IgD-negative memory B cell (primary cell): ENCODE measurements around the gene UNC79. TPM values are rescaled to one million over a fixed set of nuclear protein-coding genes. Genes with fewer than 3 reads are reported as not detected.

ENCODE experiments used
- H3K27ac Mint-ChIP-seq, 3 donors: one replicate each; pipeline ENCODE4 v1.8.0; 2020 to 2022; ENCODE audit warnings: mild to moderate bottlenecking in 3 of 3, mixed read lengths in 3 of 3, moderate library complexity in 1 of 3
- H3K27me3 Mint-ChIP-seq: one replicate; pipeline ENCODE4 v1.8.0; 2021; ENCODE audit warnings: mixed read lengths
- H3K36me3 Mint-ChIP-seq: one replicate; pipeline ENCODE4 v1.8.0; 2020; ENCODE audit warnings: mild to moderate bottlenecking, mixed read lengths
- H3K4me1 Mint-ChIP-seq, 3 donors: one replicate each; pipeline ENCODE4 v1.8.0; 2020 to 2022; ENCODE audit warnings: mixed read lengths in 3 of 3, mild to moderate bottlenecking in 1 of 3
- H3K4me3 Mint-ChIP-seq, 4 donors: one replicate each; pipeline ENCODE4 v1.8.0; 2020 to 2022; ENCODE audit warnings: mild to moderate bottlenecking in 4 of 4, mixed read lengths in 4 of 4, moderate library complexity in 3 of 4
- H3K9me3 Mint-ChIP-seq, 3 donors: one replicate each; pipeline ENCODE4 v1.8.0; 2020 to 2021; ENCODE audit warnings: mixed read lengths in 3 of 3, mild to moderate bottlenecking in 1 of 3
- polyA plus RNA-seq: library from polyadenylated mRNA; unstranded; fragments of 300-500 nt; fragmentation: Illumina TruSeq; gene quantifications from one replicate; pipeline ENCODE4 v1.2.3, GENCODE V29; 2021

The UNC79 gene
- polyA plus RNA-seq, 1 donor from 2014 or later = not detected

DNA sequence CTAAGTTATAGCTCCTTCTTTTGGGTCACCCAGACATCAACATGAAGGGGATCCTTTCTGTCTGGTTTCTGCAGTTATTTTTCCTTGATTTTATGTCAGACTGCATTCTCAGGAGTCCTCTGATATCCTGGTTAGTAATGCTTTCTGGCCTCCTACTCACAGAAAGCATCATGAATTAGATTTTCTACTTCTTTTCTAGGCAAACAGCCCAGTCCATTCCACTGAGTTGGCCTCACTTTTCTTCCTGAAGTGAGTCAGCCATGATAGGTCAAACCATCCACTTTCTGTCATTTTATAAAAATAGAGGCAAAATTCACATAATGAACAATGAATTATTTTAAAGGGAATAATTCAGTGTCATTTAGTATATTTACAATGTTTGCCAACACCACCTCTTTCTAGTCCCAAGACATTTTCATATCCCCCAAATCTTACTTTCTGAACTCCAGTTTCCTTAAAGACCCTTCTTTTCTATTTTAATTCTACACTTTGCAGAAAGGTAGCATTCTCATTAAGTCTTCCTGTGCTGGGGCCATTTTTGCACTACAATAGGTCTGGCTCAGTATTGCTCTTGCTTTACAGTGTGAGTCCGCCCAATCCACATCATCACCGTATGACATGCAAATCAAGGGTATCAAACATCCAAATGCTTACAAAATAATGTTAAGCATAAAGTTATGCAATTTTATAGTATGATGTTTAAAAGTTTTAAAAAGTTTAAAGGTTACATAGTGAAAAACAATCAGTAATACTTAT lies 95.1 kb downstream of the UNC79 start:
- H3K9me3 Mint-ChIP-seq = peaks cover 2 to 9% (median 9%) of the 10 kb centered on the region in 3 donors
- H3K27ac Mint-ChIP-seq = no peak overlapping the region
- H3K27me3 Mint-ChIP-seq = peaks cover 1% of the 10 kb centered on the region
- H3K4me1 Mint-ChIP-seq = peaks cover 0 to 10% (median 3%) of the 10 kb centered on the region in 3 donors
- no peak overlapping the region for H3K4me3 Mint-ChIP-seq
- peaks cover 2% of the 10 kb centered on the region for H3K36me3 Mint-ChIP-seq

DNA sequence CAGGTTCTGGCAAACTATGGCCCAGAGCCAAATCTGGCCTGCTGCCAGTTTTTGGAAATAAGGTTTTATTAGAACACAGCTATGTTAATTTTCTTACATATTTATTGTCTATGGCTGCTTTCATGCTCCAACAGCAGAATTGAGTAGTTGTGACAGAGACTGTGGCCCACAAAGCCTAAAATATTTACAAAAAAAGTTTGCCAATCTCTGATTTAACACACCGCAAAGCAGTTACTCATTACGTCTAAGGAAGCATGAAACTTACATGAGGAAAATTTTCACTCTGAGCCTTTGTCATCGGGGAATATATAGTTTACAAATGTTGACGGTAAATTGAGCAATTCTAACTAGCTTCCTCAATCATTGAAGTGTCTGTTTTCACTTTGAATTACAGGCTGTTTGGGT lies 96.5 kb downstream of the UNC79 start:
- peaks cover 0 to 10% (median 3%) of the 10 kb centered on the region in 3 donors for H3K4me1 Mint-ChIP-seq
- H3K27ac Mint-ChIP-seq = no peak overlapping the region
- H3K36me3 Mint-ChIP-seq = no peaks in the 10 kb centered on the region
- peaks cover 1% of the 10 kb centered on the region for H3K27me3 Mint-ChIP-seq
- H3K4me3 Mint-ChIP-seq = peak overlapping the region in 1 of 4 donors; percentile 25
- H3K9me3 Mint-ChIP-seq = peaks cover 0 to 6% (median 0%) of the 10 kb centered on the region in 3 donors

DNA sequence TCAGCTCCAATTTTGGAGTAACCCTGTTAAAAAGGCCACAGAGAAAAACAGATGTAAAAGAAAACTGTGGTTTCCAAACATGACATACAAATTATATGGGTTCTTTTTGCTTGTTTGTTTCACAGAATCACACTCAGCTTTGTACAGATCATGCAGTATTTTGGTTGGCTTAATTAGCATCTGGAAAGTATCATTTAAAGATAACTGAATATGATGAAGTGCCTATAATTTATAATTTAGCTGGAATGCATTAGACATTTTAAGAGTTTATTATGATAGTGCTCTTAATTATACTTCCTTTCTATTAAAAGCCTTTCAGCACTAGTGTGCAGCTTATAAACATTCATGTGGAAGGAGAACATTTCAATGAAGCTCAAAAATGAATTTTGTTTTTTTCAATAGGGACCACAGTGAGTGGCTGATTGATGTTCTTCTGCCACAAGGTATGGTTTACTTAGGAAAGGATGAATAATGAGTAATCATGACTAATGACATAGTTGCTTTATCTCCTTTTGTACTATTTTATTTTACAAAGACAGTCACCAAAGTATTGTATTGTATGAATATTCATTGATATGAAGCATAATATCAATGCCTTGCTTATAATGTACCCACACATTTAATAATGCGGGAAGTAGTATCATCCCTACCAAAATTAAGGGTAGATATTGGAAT lies 98.3 kb downstream of the UNC79 start:
- Mint-ChIP-seq H3K4me1 (peaks cover 7 to 20% (median 15%) of the 10 kb centered on the region in 3 donors), H3K4me3 (no peak overlapping the region), H3K27me3 (peaks cover 1% of the 10 kb centered on the region), H3K36me3 (no peaks in the 10 kb centered on the region), H3K9me3 (peaks cover 0 to 2% (median 0%) of the 10 kb centered on the region in 3 donors), H3K27ac (no peak overlapping the region)

DNA sequence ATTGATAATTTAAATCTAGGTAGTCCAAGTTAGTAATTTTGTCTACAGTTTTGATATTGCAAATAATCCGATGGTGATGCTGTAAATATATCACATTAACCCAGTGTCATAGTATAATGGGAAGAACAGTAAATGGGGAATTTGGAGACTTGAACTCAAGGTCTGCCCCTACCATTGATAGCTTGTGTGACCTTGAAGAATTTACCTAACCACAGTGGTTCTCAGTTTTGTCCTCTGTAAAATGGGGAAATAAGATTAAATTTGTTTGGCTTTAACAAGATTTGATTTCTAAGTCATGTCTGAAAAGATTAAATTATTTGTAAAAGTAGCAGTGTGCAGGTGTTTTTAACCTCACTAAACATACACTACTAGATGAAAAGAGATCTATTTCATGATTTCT lies 100.9 kb downstream of the UNC79 start:
- no peak overlapping the region for H3K4me3 Mint-ChIP-seq
- H3K4me1 Mint-ChIP-seq = peaks cover 8 to 22% (median 21%) of the 10 kb centered on the region in 3 donors
- H3K27me3 Mint-ChIP-seq = peaks cover 1% of the 10 kb centered on the region
- H3K27ac Mint-ChIP-seq = peak overlapping the region in 1 of 3 donors; percentile 33
- no peaks in the 10 kb centered on the region for H3K36me3 Mint-ChIP-seq
- no peaks in the 10 kb centered on the region for H3K9me3 Mint-ChIP-seq

DNA sequence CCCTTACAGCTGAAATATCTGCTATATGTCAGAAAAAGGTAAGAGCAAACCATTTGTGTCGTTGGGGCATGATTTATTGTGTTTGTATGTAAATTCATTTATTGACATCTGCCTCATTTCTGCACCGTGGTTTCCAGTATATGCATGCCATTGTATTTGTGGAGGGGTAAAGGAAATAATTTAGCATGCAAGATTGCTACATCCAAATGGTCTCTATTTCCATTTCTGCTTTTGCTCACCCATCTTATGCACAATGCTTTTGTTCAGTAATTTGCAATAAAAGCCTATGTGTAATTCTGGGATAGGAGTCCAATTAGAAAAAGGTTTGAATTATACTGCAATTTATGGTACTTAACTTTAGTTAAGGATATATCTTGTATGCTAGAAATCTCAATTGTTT lies 101.8 kb downstream of the UNC79 start:
- Mint-ChIP-seq H3K27me3 (peaks cover under 1% of the 10 kb centered on the region), H3K9me3 (no peaks in the 10 kb centered on the region), H3K4me1 (peaks cover 8 to 20% (median 16%) of the 10 kb centered on the region in 3 donors), H3K27ac (no peak overlapping the region), H3K4me3 (no peak overlapping the region), H3K36me3 (no peaks in the 10 kb centered on the region)

DNA sequence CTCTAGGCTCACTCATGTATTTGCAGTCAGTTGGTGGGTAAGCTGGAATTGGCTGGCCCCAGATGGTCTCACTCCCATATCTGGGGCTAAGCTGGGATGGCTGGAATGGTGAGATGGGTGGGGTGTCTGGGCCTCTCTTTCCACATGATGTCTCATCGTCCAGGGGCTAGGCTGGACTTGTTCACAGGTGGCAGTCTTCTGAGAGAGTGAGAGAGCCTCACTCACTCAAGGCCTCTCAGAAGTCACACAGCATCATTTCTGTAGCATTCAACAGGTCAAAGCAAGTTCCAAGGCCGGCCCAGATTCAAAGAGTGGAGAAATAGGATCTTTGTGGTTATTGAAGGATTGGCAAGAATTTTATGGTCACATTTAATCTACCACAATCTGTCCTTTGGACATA lies 102.7 kb downstream of the UNC79 start:
- Mint-ChIP-seq H3K9me3 (no peaks in the 10 kb centered on the region), H3K27me3 (no peaks in the 10 kb centered on the region), H3K36me3 (no peaks in the 10 kb centered on the region), H3K27ac (peak overlapping the region in 1 of 3 donors; percentile 8), H3K4me3 (peak overlapping the region in 1 of 4 donors; percentile 19), H3K4me1 (peaks cover 8 to 20% (median 15%) of the 10 kb centered on the region in 3 donors)

DNA sequence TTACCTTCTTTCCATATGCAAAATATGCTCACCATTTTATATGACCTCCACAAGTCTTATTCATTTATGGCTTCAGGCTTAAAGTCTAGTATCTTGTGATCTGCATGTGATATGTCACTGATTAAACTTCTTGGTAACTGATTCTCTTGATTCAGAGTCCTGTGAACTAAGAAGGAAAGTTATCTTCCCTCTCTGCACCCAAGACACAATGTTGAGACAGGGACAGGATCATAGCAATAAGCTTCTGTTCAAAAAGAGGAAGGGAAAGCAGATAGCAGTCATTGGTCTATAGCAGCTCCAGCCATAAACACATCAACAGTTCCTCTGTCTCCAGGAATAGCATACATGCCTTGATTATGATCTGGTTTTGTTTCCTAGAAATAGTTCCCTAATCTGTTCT lies 103.1 kb downstream of the UNC79 start:
- Mint-ChIP-seq H3K4me3 (peak overlapping the region in 2 of 4 donors; percentile 6 to 19), H3K27me3 (no peaks in the 10 kb centered on the region), H3K9me3 (no peaks in the 10 kb centered on the region), H3K27ac (peak overlapping the region in 1 of 3 donors; percentile 8), H3K4me1 (peaks cover 8 to 20% (median 15%) of the 10 kb centered on the region in 3 donors), H3K36me3 (no peaks in the 10 kb centered on the region)

DNA sequence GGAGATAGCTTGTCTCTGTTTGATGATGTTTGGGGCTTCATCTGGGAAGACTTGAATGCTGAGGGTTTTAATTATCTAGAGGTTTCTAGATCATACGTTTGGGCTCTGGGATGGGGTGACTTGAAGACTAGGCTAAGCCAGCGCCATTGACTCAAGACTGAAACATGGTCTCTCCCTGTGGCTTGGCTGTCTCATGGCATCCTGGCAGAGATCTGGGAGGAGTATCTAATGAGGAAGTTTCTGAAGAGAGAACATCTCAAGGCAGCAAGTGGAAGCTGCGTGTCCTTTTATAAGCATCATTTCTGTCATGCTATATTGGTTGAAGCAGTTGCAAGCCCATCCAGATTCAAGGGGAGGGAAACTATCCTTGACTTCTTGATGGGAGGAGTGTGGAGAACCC lies 104.8 kb downstream of the UNC79 start:
- Mint-ChIP-seq H3K4me1 (peaks cover 8 to 20% (median 11%) of the 10 kb centered on the region in 3 donors), H3K27ac (no peak overlapping the region), H3K27me3 (no peaks in the 10 kb centered on the region), H3K9me3 (no peaks in the 10 kb centered on the region), H3K4me3 (no peak overlapping the region), H3K36me3 (no peaks in the 10 kb centered on the region)

DNA sequence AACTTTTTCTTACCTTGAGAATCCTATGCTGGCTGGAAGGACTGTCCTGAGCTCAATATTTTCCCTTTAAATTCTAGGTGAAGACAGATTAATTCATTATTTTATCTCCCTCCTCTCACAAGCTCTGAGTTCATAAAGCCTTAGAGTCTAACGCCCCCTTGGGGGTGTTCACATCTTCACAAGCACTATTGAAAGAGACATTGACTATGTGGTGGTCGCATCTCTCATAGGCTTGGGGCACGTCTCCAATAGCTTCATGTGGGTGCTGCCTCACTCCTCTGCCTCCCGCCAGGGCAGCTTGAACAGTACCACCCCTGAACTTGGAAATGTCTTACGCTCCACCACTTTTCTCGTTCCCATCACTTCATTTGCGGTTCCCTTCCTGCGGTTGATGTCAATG lies 106.2 kb downstream of the UNC79 start:
- H3K4me1 Mint-ChIP-seq = peaks cover 8 to 20% (median 11%) of the 10 kb centered on the region in 3 donors
- H3K9me3 Mint-ChIP-seq = no peaks in the 10 kb centered on the region
- H3K27me3 Mint-ChIP-seq = no peaks in the 10 kb centered on the region
- no peak overlapping the region for H3K27ac Mint-ChIP-seq
- no peak overlapping the region for H3K4me3 Mint-ChIP-seq
- H3K36me3 Mint-ChIP-seq = no peaks in the 10 kb centered on the region

DNA sequence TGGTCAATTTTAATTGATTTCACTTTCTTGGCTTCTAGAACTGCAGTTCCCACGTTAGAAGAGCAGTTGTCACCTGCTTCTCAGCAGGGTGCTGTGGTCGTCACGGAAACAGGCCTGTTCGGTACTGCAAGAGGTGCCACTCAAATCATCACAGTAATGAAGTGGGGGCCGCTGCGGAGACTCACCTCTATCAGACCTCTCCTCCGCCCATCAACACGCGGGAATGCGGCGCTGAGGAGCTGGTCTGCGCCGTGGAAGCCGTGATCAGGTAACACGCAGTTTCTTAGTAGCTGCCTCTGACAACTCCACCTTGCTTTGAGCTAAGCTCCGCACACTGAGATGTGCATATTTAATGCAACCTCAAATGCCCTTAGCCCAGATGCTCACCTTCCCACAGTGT lies 107.2 kb downstream of the UNC79 start:
- Mint-ChIP-seq H3K27me3 (no peaks in the 10 kb centered on the region), H3K4me3 (no peak overlapping the region), H3K36me3 (no peaks in the 10 kb centered on the region), H3K4me1 (peaks cover 6 to 15% (median 8%) of the 10 kb centered on the region in 3 donors), H3K9me3 (no peaks in the 10 kb centered on the region), H3K27ac (no peak overlapping the region)

DNA sequence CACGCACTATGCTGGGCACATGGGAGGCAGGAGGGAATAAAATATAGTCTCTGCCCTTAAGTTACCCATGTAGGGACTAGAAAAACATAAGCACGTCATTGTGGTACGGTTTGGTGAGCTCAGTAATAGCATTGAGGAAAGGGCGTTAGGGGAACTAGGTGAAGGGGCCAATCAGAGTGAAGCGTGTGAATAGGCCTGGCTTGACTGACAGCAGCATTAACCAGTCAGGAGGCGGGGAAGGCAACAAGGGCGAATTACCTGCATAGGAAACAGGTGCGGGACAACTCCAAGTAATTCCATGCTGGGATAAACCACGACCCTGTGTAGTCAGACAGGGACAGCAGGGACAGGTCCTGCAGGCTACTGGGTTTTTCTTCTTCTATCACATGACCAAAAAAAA lies 107.7 kb downstream of the UNC79 start:
- Mint-ChIP-seq H3K4me3 (no peak overlapping the region), H3K27me3 (no peaks in the 10 kb centered on the region), H3K9me3 (no peaks in the 10 kb centered on the region), H3K36me3 (no peaks in the 10 kb centered on the region), H3K4me1 (peaks cover 6 to 14% (median 7%) of the 10 kb centered on the region in 3 donors), H3K27ac (no peak overlapping the region)

DNA sequence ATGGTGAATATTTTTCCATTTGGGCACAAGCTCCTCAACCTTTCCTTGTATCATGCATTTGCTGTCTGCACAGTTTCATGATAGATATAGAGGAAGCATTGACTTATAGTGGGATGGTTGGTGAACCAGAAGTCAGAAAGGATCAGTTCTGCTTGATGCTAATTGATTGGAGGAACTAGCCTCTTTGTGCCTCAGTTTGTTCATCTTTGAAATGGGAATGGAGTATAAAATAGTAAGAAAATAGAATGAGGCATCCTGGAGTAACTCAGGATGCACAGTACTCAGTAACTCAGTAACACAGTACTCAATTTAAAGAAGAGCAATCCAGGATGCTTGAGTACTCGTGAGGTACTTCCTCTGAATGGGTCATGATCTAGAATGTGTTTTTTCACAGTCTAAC lies 109.5 kb downstream of the UNC79 start:
- H3K36me3 Mint-ChIP-seq = peaks cover 3% of the 10 kb centered on the region
- no peaks in the 10 kb centered on the region for H3K9me3 Mint-ChIP-seq
- no peak overlapping the region for H3K27ac Mint-ChIP-seq
- H3K4me3 Mint-ChIP-seq = no peak overlapping the region
- H3K4me1 Mint-ChIP-seq = no peaks in the 10 kb centered on the region
- no peaks in the 10 kb centered on the region for H3K27me3 Mint-ChIP-seq

DNA sequence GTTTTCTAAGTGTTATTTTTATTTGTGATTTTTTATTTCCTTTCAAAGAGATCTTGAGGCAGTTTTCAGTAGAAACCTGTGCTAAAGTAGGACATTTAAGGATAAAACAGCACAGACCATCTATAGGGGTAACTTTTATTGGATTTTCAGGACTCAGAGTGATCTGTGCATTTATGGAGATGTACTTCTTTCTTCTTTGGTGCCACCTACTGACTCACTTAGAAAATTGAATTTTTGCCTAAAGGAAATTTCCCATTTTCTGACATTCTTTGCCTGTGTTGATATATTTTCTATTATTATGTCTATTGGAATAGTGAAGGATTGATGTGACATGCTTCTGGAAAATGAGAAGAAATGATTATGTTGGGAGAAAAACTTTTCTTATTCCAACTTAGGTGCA lies 113.0 kb downstream of the UNC79 start:
- H3K4me1 Mint-ChIP-seq = peaks cover 0 to 6% (median 1%) of the 10 kb centered on the region in 3 donors
- peaks cover 3% of the 10 kb centered on the region for H3K36me3 Mint-ChIP-seq
- no peaks in the 10 kb centered on the region for H3K9me3 Mint-ChIP-seq
- no peak overlapping the region for H3K4me3 Mint-ChIP-seq
- H3K27me3 Mint-ChIP-seq = no peaks in the 10 kb centered on the region
- peak overlapping the region in 1 of 3 donors; percentile 8 for H3K27ac Mint-ChIP-seq

DNA sequence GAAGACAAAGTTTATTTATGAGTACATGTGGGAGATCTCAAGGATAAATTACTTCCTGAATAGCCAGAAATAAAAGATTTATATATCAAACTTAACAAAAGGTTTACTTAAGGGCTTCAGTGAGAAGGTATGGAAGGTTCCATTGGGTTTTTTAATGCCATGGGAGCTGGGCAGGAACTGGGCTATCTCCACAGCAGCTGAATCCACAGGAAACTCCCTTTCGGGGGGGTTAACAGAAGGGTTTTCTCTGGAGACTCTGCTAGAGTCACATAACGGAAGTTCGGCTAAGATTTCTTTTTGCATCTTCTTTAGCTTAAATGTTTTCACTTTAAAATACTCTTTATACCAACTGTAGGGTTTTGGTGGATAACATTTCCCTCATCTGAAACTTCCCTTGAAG lies 113.5 kb downstream of the UNC79 start:
- no peak overlapping the region for H3K4me3 Mint-ChIP-seq
- no peaks in the 10 kb centered on the region for H3K9me3 Mint-ChIP-seq
- peaks cover 3% of the 10 kb centered on the region for H3K36me3 Mint-ChIP-seq
- H3K4me1 Mint-ChIP-seq = peaks cover 0 to 6% (median 1%) of the 10 kb centered on the region in 3 donors
- no peak overlapping the region for H3K27ac Mint-ChIP-seq
- no peaks in the 10 kb centered on the region for H3K27me3 Mint-ChIP-seq

DNA sequence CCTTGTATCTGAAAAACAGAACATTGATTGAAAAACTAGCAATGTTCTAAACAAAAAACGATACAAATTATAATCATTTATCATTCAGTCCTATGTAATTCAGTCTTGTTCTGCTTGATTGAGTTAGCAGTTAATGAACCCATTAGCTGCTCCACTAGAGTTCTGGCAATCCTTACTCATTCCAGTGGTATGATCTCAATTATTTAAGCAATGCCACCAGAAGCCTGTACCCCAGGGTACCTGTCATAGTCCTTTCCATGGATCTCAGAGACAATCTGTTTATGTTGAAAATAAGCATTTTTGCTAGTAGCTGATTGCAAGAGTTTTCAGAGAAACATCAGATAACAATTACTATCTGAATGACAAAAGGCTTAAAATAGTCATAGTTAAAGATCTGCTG lies 115.9 kb downstream of the UNC79 start:
- no peaks in the 10 kb centered on the region for H3K9me3 Mint-ChIP-seq
- peaks cover 0 to 8% (median 1%) of the 10 kb centered on the region in 3 donors for H3K4me1 Mint-ChIP-seq
- H3K36me3 Mint-ChIP-seq = peaks cover 3% of the 10 kb centered on the region
- no peak overlapping the region for H3K4me3 Mint-ChIP-seq
- H3K27me3 Mint-ChIP-seq = no peaks in the 10 kb centered on the region
- no peak overlapping the region for H3K27ac Mint-ChIP-seq
